GM18858 (cell line): ENCODE measurements around the gene COL18A1.
"Not testable (repeated sequence)": the region's sequence is repeated elsewhere in the genome, so short reads cannot be mapped to it uniquely, and the experiment has no call there.

ENCODE experiments used
- ATAC-seq: cut with Tn5 transposase; IDR thresholded peaks from one replicate; pipeline ENCODE4 v1.9.1; 2021; ENCODE audit not compliant: unreplicated experiment

The COL18A1 gene

DNA sequence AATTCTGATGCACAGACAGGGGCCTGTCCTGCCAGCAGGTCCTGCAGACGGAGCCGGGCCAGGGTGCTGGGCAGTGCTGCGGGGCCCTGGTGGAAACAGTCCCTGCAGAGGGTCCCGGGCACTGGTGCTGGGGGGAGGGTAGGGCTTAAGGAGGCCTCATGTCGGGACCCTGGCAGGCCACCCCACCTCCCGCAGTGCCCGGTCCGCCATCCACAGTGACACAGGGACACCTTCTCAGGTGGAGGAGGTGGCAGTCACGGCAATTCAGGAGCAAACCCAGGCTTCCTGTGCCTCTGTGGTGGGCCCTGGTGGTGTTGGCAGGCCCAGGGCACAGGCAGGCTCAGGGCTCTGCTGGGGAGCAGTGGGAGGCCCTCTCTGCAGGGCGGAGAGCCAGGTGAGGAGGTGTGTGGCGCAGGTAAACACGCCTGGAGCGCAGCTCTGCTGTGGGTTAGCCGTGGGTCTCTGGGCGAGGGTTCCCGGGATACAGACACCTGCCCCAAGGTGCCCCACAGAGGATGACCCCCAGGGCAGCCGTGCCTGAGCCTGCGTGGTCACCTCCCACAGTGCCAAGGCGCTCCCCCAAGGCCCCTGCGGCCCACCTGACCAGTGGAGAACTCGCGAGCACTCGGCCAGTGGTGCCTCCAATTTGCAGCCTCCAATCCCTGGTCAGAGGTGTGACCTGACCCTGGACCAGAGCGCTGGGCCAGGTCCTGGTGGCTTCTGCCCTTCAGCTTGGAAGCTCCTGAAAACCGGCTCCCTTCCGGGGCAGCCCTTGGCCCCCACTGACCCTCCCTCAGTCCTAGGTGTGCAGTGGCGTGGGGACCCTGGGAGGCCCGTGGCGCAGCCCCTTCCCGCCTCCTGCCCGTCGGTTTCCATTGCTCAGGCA lies 19.2 kb downstream of the COL18A1 start:
- no peak for ATAC-seq

DNA sequence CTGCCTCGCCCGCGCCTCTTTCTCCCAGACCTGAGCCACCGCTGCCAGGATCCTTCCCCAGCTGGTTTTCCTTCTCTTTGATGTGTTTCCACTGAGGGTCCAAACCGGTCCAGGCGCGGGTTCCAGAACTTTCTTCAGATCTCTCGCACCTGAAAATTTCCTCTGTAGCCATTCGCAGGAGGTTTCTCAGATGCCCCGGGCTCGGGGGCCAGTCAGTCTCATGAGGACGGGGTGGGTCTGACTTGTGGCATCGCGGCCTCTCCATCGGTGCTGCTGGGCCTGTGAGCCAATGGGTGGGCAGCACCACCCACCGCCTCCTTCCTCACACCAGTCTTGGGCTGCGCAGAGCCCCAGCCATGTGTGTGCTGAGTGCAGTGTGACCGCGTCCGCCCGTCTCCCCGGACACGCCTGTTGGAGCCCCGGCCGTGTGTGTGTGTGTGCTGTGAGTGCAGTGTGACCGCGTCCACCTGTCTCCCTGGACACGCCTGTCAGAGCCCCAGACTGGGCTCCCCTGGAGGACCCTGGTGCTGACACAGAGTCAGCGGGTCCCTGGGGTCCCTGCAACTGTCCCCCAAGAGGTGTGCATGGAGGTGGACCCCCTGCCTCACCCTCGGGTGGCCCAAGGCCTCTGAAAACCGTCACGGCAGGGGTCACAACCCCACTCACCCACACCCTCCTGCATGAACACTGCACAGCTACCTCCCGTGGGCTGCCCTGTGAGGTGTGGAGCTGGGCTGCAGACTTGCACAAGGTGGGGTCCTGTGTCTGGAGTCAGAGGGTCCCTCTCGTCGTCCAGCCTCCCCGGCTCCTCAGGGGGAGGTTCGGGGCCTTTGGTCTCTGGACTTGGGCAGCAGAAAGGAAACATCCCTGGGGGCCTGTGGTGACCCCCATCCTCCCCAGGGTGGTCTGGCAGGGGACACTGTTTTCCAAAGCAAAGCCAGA lies 20.2 kb downstream of the COL18A1 start:
- ATAC-seq = no peak

DNA sequence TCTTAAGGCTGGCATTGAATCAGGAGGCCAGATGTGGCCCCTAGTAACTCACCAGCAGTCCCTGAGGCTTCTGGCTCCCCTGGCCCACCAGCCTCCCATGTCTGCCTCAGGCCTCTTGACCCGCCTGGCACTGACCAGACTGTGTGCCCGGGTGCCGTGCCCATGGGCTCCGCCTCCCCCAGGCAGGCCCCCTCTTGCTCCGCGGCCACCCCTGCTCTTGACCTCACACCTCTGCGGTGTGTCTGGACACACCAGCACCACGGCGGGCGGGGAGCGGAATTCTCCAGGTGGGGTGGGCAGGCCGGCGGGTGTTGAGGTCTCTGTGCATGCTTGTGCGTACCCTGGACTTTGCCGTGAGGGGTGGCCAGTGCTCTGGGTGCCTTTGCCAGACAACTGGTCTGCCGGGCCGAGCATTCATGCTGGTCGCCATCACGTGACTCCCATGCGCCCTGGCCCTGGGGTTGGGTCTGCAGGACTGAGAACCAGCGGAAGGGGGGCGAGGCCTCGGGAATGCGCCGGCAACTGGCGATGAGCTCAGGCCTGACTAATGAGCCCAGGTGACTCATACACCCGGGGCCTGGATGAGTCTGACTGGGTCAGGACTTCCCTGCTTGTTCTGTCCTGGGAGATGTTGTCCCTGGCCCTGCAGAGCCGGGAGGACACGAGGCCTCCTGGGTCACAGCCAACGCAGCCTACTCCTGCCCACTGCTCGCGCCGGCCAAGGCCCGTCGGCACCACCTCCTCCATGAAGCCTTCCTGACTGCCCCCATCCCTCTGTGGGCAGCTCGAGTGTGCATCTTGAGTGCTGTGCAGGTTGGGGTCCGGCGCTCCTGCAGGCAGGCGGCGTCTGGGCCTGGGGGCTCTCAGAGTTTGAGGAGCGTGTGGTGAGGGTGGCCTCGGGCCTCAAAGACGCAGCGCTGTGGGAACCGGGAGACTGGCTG lies 22.6 kb downstream of the COL18A1 start:
- ATAC-seq = no peak

DNA sequence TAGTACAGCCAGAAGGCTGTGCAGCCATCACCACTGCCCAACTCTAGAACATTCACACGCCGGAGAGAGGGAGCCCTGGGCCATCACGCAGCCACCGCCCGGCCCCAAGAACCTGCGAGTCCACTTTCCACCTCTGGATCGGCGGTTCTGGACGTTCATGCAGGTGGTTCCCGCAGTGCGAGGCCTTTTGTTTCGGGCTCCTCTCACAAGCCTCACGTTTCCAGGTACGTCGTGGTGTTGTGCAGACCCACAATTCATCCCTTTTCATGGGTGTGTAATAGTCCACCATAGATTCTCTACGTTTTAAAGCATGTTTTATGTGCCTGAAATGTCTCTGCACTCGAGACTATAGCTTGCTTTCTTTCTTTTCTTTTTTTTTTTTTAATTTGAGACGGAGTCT lies 23.6 kb downstream of the COL18A1 start:
- no peak for ATAC-seq

DNA sequence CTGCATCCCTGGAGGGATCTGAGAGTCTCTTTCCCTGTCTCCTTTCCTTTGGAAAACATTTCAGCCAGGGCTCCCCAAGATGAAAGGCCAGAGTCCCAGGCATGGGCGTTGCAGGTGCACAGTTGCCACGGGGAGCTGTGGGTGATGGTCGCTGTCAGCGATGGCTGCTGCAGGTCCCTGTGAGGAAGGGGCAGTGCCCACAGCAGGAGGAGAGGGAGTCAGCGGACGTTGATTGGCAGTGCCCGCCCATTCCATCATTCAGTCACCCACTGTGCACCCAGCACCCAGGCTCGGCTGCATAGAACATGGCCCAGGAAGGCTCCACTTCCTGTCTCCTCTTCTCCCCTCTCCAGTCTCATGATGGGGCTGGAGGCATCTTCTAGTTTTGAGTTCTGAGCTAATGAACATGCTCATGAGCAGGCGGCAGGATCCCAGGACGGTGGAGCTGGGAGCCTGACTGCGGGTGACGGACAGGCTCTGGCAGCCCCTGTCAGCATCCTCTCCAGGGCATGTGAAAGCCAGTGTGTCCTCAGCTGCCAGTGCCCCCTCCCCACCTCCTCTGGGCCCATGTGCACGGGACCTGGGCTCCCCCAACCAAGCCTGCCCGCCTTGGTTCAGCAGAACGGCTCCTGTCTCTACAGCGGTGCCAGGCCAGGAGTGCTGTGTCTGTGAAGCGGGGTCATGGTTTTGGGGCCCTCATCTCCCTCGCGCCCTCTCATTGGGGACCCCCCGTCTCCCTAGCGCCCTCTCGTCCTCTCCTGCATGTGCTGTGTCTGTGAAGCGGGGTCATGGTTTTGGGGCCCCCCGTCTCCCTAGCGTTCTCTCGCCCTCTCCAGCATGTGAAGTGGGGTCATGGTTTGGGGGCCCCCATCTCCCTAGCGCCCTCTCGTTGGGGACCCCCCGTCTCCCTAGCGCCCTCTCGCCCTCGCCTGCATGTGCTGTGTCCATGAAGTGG lies 24.5 kb downstream of the COL18A1 start:
- no peak for ATAC-seq

DNA sequence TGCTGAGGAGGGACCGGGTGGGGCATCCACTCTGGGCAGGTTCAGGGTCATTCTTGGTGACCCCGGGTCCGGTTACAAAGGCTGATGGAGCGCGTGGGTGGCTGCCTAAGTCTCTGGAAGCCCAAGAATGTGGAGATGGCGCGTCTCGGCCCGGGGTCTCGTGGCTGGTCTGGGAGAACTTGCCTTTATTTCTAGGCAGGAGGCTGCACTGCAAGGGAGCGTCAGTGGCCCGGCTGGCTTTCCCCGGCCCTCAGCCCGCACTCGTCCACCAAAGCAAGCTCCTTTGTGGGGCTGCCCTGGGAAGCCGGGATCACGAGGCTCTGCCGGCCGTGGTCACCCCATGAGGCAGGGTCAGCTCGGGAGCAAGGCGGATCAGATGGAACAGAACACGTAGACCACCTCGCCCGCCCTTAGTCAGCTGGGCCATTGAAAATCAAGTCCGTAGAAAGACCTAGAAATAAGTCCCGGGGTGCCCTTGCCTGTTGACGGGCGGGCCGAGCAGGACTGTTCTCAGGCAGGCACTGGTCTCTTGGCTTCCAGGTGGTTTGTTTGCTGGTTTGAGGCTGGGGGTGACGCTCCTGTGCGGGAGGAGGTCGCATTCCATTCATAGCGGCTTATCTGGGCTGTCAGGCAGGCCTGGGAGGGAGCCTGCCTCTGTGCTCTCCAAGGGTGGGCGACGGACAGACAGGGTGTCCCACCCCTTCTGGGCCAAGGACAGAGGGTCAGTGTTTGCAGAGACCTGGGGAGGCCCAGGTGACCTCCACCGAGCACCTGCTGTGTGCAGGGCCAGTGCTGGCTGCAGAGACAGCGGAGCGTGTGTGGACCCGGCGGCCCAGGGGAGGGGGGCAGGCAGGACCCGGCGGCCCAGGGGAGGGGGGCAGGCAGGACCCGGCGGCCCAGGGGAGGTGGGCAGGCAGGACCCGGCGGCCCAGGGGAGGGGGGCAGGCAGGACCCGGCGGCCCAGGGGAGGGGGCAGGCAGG lies 25.8 kb downstream of the COL18A1 start:
- ATAC-seq = no peak

DNA sequence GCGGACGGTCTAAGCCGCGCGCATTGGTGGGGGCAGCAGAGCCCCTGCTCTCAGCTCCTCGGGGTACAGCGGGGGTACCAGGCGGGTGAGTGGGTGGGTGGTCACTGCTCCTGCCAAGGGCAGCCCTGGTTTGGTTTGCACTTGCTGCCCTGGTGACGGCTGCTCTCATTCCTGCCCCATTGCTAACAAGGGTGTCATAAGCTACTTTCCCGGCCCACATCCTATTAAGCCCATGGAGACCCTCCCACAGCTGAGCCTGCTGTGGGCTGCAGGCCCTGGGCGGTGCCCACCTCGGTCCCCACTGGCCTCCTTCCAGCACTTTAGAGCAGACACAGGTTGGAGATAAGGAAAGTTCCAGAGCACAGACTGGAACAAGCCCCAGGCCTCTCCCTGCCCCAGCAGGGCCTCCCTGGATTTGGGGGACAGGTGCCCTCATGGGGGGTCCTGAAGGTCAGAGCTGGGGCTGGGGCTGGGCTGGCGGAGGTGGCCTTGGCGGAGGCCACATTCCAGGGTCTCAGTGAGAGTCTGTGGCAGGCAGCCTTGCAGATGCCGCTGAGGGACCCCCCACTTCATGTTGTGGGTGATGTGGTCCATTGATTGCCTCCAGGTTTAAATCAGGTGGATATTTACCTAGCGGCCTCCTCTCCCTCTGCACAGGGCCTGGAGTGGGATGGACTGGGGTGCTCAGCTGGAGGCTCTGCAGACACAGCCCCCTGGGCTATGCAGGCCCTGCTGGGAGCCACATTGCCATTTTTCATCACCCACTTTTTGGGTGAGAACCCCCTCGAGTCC lies 27.0 kb downstream of the COL18A1 start:
- no peak for ATAC-seq

DNA sequence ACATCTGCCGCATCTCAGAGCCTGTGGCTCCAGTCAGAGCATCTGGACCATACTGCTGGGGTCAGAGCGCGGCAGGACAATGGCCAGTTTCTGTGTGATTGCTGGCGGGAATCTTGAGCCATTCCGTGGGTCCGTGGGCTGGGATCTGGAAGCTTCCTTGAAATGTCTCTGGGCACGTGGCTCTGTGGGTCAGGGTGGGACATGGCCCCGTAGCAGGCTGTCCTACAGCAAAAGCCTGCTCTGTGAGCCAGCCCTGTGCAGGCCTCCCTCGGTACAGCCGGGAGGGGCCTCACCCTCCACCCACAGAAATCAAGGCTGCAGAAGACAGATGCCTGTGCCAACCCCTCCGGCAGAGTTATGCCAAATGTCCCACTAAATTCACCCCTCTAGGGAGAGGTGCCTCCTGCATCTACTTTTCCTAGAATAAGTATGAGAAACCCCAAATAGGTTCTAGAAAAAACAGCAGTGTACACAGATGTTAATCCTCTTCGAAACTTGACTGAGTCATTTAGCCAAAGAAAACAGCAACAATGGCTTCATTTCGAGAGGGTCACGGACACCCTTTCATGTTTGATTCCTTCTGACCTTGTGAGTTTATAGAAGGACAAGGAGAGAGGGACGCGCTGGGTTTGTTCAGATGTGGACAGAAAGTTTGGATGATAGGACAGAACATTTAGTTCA lies 27.8 kb downstream of the COL18A1 start:
- no peak for ATAC-seq

DNA sequence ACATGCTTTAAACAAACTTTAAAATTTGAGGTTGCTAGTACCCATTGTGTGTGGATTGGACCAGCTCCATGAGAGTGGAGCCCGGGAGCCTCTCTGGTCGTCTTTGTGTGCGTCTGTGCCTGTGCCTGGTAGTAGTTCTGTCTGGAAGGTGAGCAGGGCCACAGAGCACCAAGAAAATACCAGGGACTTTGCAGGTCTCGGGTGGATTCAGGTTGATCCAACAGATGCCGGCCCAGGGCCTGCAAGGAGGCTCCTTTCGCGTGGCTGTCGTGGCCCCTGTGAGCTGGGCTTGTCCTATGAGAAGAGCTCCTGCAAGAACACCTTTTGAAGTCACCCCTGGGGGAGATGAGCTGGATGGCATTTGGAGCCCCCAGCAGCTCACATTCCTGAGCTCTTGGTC lies 28.3 kb downstream of the COL18A1 start:
- no peak for ATAC-seq

DNA sequence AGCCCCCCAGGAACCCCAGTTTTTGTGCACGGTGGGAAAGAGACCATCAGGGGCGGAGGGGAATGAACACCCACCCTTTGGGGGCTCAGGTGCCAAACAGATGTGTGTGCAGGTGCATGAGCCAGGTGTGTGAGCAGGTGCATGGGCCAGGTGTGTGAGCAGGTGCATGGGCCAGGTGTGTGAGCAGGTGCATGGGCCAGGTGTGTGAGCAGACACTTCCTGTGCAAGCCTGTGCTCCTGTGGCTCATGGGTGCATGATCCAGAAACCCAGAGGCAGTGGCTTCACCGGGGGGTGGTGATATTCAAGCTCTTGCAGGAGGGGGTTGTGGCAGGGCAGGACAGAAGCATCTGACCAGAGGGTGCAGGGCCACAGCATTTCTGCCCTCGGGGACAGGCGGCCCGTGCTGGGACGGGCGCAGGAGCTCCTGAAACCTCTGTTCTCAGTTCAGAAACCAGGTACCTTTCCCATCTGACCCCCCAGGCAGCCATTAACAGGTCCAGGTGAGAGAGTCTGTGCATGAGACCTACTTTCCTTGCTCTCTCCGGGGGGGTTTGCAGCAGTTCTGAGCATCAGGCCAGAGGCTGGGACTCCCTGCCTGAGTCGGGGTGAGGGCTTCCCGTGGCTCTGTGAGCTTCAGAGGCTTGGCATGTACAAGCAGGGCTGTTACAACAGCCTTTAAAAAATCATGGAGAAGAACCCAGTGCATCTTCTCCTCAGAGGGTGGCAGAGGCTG lies 29.1 kb downstream of the COL18A1 start:
- no peak for ATAC-seq

DNA sequence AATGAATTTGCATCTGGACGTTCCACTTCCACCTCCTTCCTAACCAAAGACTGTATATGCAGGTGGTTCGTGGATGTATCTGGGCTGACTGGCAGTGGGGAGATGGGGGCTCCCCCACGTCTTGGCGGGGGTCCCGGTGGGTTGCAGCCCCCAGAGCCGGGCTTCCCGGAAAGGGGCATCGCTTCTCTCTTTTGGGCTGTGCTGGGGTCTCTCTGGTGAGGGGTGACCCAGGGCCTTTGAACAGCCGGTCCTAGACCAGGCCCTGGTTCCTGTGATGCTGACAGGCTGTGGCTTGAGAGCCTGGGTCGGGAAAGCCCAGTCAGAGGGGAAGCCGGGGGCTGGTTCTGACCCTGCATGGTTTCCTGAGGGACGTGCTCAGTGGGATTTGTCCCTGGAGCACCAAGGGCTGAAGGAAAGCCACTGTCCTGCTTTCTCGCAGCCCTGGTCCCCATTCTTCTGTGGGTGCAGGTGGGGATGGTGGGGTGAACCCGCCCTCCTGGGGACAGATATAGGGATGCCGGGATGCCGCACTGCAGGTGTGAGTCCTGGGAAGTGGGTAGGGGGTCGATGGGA lies 29.8 kb downstream of the COL18A1 start:
- ATAC-seq = no peak

DNA sequence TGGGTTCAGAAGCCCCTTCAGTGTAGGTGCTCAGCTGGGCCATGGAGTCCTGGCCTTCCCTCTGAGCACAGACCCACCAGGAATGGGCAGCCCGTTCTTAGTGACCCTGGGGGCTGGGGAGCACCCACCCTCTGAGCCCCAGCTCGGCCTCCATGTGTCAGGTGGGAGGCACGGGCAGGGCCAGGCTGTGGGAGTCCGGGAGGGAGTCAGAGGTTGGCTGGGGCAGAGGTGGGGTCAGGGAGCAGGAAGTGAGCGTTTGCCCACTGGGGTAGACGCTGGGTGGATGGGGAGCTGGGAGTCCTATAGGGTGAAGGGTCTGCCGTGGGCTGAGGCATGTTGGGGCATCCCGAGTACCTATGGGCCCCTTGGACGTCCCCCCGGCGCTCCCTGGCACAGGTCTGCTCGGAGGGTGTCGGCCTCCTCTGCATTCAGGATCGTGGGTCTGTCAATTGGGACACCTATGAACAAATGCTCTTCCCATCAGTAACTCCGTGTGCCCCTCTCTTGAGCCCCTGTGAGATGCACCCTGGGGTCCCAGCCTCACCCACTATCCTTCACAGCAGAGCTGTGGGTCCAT lies 30.5 kb downstream of the COL18A1 start:
- ATAC-seq = no peak

DNA sequence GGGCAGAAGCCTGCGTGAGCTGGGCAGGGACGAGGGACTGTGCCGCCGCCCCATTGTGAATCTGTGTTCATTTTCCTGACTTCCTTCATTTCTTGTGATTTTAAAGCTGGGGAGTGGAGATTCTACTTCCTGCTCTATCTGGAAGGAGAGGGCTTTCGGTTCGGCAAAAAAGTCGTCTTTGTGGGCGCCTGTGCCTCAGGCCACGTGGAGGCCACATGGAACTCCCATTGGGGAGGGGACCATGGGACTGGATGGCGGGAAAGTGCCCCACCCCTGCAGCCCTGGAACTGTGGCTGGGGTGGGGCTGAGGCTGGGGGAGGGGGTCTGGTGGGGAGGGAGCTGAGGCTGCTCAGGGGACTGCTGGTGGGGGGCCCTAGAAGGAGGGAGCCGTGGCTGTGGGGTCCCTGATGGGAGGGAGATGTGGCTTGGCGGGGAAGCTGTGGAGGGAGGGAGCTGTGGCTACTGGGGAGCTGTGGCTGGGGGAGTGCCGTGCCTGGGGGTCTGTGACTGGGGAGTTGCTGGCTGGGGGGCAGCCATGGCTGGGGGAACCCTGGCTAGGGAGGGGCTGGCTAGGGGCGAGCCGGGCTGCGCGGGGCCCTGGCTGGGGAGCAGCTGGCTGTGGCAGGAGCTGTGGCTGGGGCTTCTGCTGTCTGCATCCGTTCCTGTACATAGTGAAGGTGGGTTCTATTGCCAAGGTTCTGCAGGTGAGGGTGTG lies 31.5 kb downstream of the COL18A1 start:
- ATAC-seq = no peak

DNA sequence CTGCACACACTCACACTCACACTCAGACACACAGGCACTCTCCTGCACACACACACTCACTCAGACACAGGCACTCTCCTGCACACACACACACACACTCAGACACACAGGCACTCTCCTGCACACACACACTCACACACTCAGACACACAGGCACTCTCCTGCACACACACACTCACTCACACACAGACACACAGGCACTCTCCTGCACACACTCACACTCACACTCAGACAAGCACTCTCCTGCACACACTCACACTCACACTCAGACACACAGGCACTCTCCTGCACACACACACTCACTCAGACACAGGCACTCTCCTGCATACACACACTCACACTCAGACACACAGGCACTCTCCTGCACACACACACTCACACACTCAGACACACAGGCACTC lies 32.9 kb downstream of the COL18A1 start:
- ATAC-seq = not testable (repeated sequence)
